GM15510 (cell line): Measurements from ENCODE around the gene CALM3.
A peak's percentile ranks its signal among the peaks of the same experiment; 100 is the strongest.

Experiments
- POLR2A ChIP-seq: IDR thresholded peaks from 3 replicates; pipeline ENCODE4 v1.6.1; 2011; ENCODE audit warnings: borderline replicate concordance; ENCODE audit not compliant: insufficient read length; ENCODE audit errors: extremely low read depth

CALM3 gene

DNA sequence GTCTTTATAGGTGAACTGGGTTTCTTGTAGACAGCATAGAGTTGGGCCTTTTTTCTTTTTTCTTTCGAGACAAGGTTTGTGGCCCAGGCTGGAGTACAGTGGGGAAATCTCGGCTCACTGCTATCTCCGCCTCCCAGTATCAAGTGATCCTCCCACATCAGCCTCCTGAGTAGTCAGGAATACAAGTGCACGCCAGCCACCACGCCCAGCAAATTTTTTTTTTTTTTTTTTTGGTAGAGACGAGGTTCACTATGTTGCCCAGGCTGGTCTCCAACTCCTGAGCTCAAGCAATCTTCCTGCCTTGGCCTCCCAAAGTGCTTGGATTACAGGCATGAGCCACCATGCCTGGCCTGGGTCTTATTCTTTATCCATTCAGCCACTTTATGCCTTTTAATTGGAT lies 5.1 kb upstream of the CALM3 start:
- TF ChIP-seq POLR2A, result no peak

GRCh38 chr19:46598372-46598917 lies 2.7 kb upstream of the CALM3 start:
- no peak for TF ChIP-seq POLR2A

GRCh38 chr19:46599716-46600373 lies 1.3 kb upstream of the CALM3 start:
- TF ChIP-seq POLR2A, result no peak

DNA sequence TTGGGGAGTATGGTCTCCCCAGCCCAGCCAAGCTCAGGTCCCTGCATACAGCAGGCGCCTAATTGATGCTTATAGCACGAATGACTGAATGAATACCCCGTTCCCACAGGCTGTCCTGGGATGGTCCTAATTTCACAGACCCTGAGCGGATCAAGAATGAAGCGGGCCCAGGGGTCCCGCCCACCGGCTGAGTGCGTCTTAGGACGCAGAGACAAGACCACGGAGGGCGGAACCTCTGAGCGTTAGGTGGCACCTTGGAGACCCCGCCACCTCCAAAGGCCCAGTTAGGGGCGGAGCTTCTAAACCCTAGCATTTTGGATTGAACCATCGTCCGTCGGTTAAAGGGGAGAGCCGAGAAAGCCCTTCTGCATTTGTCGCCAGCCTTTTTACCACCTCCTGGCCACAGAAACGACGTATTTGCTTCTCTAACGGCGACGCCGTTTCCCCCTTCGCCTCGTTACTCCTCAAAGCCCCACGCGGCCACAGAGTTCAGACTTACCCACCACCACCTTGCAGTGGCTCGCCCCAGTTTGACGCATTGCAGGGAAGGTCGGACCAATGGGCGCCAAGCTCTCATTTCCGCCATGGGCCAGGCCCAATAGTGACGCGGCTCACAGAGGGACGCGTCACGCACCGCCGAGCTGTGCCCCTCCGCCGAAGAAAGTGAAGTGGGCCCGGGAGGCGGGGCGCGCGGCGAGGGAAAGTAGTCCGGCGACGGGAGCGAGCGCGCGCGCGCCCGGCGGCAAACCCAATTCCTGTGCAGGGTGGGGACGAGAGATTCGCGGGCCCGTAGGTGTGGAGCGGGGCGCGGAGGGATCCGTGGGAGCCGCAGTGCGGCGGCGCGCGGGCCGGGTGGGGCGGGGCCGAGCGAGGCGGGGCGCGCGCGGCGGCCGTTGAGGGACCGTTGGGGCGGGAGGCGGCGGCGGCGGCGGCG lies 479 bp upstream of the CALM3 start:
- peak; percentile 76 for TF ChIP-seq POLR2A

DNA sequence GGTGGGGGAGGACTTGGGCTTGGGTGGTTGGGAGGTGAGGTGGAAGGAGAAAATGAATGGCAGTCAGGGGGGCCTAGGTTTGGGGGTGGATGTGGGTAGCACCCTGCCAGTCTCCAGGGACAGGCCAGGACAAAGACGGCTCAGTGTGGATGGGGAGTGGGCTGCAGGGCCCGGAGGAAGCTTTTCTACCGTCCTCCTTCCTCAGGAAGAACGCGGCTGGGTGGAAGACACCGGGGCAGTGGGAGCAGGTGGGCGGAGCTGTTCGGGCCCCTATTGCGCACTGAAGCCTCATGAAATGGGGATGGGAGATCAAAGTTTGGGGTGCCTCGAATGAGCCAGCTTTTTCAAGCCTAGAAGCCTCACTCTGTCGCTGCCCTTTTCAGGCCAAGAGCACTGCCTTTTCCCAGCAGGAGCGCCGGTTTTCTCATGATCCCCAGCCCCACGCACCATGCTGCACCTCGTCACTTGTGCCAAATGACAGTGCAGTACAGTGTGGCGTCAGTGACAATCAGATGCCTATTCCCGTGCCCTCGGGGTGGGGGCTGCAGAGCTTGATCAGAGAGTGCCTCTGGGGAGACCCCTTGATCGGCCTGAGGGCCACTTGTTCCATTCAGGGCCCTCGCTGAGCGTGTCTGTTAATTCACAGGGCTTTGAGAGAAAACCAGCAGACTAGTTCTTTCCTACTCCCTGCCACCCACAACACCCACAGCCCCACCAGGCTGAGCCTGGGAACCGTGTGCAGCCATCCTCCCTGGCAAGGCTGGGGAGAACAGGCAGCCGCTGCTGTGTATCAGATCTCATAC lies 1.5 kb downstream of the CALM3 start:
- no peak for TF ChIP-seq POLR2A

- no peak for TF ChIP-seq POLR2A
These were observed 2.1 kb downstream of the CALM3 start for GRCh38 chr19:46603195-46603637.

- no peak for TF ChIP-seq POLR2A
These were observed 2.7 kb downstream of the CALM3 start for GRCh38 chr19:46603752-46604231.

DNA sequence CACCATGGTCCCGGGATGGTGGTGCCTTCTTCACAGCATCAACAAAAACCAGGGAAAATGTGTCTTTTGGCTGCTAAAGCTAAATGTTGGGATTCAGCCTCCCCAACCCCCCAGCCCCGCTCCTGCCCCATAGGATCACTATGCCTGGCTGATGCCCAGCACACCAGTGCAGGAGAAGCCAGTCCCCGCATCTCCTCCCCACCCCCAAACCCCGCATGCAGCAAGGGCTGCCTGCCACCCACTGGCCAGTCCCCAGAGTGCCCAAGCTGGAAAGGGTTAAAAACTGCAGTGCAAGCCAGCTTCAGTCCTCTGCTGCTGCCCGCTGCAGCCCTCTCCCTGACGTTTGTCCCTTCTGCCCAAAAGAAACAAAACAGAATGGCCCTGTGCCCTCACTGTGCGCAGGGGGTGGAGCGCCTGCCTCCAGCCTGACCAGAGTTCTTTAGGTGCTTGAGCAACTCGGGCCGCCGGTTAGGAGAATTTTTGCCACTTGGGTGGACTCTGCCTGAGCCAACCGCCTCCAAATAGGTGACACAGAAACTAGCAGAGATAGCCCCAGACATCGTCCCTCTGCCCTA lies 3.7 kb downstream of the CALM3 start:
- no peak for TF ChIP-seq POLR2A

DNA sequence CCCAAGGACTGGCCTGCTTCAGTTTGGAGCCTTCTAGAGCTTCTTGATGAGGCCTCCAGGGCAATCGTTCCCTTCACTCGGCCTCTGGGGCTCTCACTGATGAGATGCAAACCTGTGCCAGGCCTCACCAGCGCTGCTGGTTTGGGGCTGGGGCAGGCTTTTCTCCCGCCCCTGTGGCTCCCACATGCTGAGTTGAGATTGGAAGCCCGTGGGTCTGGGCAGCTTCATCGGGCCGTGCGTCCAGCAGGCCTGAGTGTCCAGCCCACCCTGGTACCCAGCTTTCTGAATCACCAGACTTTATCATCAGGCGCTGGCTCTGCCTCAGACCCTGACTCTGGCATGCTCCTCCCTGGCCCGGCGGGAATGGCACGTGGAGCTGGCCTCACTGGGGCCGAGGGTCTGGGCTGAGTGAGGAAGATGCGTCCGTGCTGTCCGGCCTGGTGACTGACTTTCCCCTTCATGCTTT lies 4.3 kb downstream of the CALM3 start:
- TF ChIP-seq POLR2A, result no peak

- TF ChIP-seq POLR2A, result no peak
These were observed 4.9 kb downstream of the CALM3 start for GRCh38 chr19:46606019-46606418.

DNA sequence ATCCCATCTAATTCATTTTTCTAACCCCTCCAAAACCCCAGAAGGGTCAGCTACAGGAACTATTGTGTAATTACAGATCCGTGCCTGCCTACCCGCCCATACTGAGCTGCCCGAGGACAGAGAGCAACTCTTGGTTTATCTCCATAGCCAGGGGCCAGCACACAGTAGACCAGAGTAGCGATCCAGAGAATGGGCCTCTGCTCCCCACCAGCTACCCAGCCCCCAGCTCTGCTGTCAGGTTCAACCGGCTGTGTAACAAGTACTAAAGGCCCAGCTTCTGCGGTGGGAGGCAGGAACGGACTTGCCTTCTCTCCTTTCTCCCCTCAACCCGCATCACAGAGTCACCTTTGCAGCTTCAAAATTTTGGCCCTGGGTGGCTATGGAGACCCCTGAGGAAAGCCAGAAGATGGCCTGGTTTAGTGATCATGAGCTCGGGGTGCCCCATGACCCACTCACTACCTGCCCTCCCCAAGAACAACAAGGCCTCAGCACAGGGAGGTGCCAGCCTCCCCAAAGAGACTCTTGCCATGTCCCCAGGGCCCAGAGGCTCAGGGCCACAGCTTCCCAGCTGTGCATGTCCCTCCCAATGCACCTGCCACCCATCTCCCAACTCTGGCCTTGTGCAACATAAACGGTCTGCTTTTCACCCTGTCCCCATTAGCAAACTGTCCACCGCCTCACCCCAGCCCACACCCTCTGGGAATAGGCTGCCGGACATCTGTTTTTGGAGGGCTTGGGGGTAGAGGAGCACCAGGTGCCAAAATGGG lies 5.7 kb downstream of the CALM3 start:
- TF ChIP-seq POLR2A, result no peak

DNA sequence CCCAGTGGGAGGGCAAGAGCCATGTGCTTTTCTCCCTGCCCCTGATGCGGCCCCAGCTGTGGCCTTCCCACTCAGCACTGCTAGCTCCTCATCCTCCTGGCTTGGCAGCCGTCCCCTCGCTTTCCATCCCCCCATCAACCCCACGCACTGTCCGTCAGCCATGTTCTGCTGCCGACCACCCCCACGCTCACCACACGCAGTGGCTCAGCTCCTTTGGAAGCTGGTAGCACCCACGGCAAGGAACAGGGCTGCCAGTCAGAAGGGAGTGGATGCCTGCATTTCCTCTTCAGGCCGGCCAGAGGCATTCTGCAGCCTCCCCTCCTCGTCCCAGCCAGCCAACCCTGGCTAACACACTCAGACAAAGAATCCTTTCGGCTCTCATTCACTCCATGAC lies 6.3 kb downstream of the CALM3 start:
- TF ChIP-seq POLR2A, result no peak

DNA sequence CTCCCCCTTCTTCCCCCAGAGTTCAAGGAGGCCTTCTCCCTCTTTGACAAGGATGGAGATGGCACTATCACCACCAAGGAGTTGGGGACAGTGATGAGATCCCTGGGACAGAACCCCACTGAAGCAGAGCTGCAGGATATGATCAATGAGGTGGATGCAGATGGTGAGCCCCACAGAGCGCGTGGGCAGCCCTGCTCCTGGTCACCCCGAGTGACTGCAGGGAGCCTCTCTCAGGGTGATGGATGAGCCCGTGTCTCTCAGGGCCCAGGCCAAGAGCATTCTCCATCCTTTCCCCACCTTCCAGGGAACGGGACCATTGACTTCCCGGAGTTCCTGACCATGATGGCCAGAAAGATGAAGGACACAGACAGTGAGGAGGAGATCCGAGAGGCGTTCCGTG lies 7.0 kb downstream of the CALM3 start:
- TF ChIP-seq POLR2A, result no peak
